Activated B cell treated with CpG ODN at 0.5 μM for 24 hours (primary cell): ENCODE results near the gene PRKCZ. TPM values are rescaled to one million over a fixed set of nuclear protein-coding genes. Genes with fewer than 3 reads are reported as not detected.

Source experiments
- ATAC-seq: fragments of 200-7000 bp; cut with Tn5 transposase; one replicate; pipeline ENCODE4 v1.10.0; 2021; ENCODE audit warnings: low read depth, mild to moderate bottlenecking, moderate library complexity
- CTCF ChIA-PET: fragments of 350-600 bp; sonication (Branson Sonifier 250); formaldehyde crosslinking; loops from one replicate; lab custom pipeline; 2021; ENCODE audit warnings: antibody characterized with exemption; lab: Charles Lee
- POLR2A ChIA-PET: fragments of 350-600 bp; sonication (Branson Sonifier 250); formaldehyde crosslinking; loops from one replicate; lab custom pipeline; 2021; ENCODE audit warnings: antibody characterized with exemption; lab: Charles Lee
- DNase-seq: peaks from one replicate; pipeline ENCODE4 v3.0.0; 2022
- H3K27ac Mint-ChIP-seq: one replicate; pipeline ENCODE4 v1.8.0; 2020; ENCODE audit warnings: mixed read lengths
- H3K27me3 Mint-ChIP-seq: one replicate; pipeline ENCODE4 v1.8.0; 2021; ENCODE audit warnings: mixed read lengths
- H3K36me3 Mint-ChIP-seq: one replicate; pipeline ENCODE4 v1.8.0; 2021; ENCODE audit warnings: low read depth, mixed read lengths
- H3K4me1 Mint-ChIP-seq: one replicate; pipeline ENCODE4 v1.8.0; 2021; ENCODE audit warnings: mixed read lengths
- H3K4me3 Mint-ChIP-seq: one replicate; pipeline ENCODE4 v1.8.0; 2020; ENCODE audit warnings: mild to moderate bottlenecking, mixed read lengths
- H3K9me3 Mint-ChIP-seq: one replicate; pipeline ENCODE4 v1.8.0; 2020; ENCODE audit warnings: mixed read lengths
- intact Hi-C: fragments of 100-400 bp; cut with micrococcal nuclease; formaldehyde crosslinking; loops from one replicate; pipeline ENCODE4 v1.15.1; 2024
- total RNA-seq: library from RNA; stranded (reverse); gene quantifications from 2 replicates; pipeline ENCODE4 v1.2.3, GENCODE V29; 2022
- TF ChIP-seq, protein P1 (sequence below): fragments of 200-600 bp; IDR thresholded peaks from one replicate; pipeline ENCODE4 v1.8.0; 2022; ENCODE audit warnings: antibody characterized with exemption, mild to moderate bottlenecking

PRKCZ gene
- total RNA-seq, 1 donor from 2014 or later = 28.5 TPM

DNA sequence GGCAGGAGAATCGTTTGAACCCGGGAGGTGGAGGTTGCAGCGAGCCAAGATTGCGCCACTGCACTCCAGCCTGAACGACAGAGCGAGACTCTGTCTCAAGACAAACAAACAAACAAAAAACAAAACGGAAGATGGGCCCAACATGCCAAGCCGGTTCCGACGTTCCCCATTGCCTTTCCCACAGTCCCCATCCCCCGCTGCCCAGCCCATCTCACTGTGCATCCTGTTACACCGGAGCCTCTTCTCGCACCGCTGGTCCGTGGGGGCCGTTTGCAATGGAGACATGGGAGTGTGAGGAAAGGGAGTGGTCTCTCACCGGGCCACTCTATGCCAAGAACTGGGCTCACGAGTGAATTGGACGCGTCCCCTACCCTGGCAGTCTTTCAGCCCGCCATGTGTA, 45.4 kb upstream of the PRKCZ start:
- TF ChIP-seq, protein P1, sequence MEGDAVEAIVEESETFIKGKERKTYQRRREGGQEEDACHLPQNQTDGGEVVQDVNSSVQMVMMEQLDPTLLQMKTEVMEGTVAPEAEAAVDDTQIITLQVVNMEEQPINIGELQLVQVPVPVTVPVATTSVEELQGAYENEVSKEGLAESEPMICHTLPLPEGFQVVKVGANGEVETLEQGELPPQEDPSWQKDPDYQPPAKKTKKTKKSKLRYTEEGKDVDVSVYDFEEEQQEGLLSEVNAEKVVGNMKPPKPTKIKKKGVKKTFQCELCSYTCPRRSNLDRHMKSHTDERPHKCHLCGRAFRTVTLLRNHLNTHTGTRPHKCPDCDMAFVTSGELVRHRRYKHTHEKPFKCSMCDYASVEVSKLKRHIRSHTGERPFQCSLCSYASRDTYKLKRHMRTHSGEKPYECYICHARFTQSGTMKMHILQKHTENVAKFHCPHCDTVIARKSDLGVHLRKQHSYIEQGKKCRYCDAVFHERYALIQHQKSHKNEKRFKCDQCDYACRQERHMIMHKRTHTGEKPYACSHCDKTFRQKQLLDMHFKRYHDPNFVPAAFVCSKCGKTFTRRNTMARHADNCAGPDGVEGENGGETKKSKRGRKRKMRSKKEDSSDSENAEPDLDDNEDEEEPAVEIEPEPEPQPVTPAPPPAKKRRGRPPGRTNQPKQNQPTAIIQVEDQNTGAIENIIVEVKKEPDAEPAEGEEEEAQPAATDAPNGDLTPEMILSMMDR = no peak
- POLR2A ChIA-PET = no interaction called here
- ATAC-seq (no peak), DNase-seq (no peak)
- Mint-ChIP-seq H3K4me1 (no peaks in the 10 kb centered on the region), H3K4me3 (no peak overlapping the region), H3K9me3 (no peaks in the 10 kb centered on the region), H3K36me3 (no peaks in the 10 kb centered on the region), H3K27ac (no peak overlapping the region), H3K27me3 (peaks cover 39% of the 10 kb centered on the region)
- CTCF ChIA-PET = no interaction called here
- intact Hi-C loops = no loop called here

- DNase-seq (no peak), ATAC-seq (no peak)
- Mint-ChIP-seq H3K27me3 (peaks cover 25% of the 10 kb centered on the region), H3K9me3 (no peaks in the 10 kb centered on the region), H3K4me3 (no peak overlapping the region), H3K27ac (no peak overlapping the region), H3K36me3 (no peaks in the 10 kb centered on the region), H3K4me1 (no peaks in the 10 kb centered on the region)
- POLR2A ChIA-PET = interaction anchor here (0.6 kb wide), 1 partner anchor 568 kb away, joined by 3 read pairs; no protein-coding TSS in a partner anchor
- TF ChIP-seq, protein P1 = no peak
- CTCF ChIA-PET = no interaction called here
- intact Hi-C loops = no loop called here
Measured at GRCh38 chr1:2009101-2010053, 40.8 kb upstream of the PRKCZ start.

- Mint-ChIP-seq H3K36me3 (no peaks in the 10 kb centered on the region), H3K27me3 (peaks cover 45% of the 10 kb centered on the region), H3K4me1 (peaks cover 3% of the 10 kb centered on the region), H3K27ac (no peak overlapping the region), H3K4me3 (no peak overlapping the region), H3K9me3 (no peaks in the 10 kb centered on the region)
- no peak for ATAC-seq
- TF ChIP-seq, protein P1 = no peak
- CTCF ChIA-PET = no interaction called here
- POLR2A ChIA-PET = no interaction called here
- DNase-seq = no peak
- intact Hi-C loops = no loop called here
Measured at GRCh38 chr1:2014181-2014580, 36.0 kb upstream of the PRKCZ start.

DNA sequence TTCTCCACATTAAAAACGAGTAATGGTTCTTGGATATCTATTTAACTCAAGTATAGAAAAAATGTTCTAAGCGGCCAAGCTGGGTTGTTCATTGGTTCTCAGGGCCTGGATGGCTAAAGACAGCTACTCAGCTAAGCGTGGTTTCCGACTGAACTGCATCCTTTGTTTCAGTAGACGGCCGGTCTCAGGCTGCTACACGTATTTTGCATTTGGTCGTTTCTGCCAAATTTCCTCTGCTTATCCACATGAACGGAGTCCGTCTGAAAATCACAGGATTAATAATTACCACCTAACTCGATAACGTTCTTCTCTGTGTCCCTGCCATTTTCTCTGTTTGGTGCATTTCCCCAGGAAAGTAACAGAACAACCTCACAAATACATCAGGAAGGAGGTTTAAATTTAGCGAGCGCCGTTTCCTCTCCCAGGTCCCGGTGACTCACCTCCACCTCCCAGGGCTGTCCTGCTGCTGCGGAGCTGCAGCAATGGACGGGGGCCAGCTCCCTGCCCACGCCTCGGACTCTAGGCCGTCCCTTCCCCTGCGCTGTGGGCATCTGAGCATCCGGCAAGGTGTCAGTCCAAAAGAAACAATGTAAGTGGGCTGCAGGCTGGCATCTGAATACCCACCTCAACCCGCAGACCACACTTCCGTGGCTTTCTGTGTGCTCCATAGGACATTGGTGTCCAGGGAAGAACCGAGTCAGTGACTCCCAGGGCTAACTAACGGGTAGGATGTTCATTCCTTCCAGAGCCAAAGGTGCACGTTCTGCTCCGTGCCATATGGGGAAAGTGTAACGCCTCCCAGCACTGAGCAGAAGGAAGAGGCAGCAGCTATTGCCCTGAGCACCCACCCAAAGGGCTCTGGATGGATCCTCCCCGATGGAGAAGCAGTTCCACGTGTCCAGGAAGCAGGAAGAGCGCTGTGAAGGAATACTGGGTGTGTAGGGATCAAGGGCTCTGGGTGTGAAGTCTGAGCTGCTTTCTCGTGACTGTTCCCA, 35.2 kb upstream of the PRKCZ start:
- ChIA-PET CTCF (no interaction called here), POLR2A (no interaction called here)
- TF ChIP-seq, protein P1 = no peak
- Mint-ChIP-seq H3K9me3 (no peaks in the 10 kb centered on the region), H3K4me1 (peaks cover 3% of the 10 kb centered on the region), H3K27me3 (peaks cover 47% of the 10 kb centered on the region), H3K4me3 (no peak overlapping the region), H3K27ac (no peak overlapping the region), H3K36me3 (no peaks in the 10 kb centered on the region)
- DNase-seq = no peak
- intact Hi-C loops = no loop called here
- no peak for ATAC-seq
